ENCODE results near the gene DRC7. TPM values are rescaled to one million over a fixed set of nuclear protein-coding genes. Genes with fewer than 3 reads are reported as not detected.

The DRC7 gene
- total RNA-seq, 1 experiment from 2014 or later: not detected

DNA sequence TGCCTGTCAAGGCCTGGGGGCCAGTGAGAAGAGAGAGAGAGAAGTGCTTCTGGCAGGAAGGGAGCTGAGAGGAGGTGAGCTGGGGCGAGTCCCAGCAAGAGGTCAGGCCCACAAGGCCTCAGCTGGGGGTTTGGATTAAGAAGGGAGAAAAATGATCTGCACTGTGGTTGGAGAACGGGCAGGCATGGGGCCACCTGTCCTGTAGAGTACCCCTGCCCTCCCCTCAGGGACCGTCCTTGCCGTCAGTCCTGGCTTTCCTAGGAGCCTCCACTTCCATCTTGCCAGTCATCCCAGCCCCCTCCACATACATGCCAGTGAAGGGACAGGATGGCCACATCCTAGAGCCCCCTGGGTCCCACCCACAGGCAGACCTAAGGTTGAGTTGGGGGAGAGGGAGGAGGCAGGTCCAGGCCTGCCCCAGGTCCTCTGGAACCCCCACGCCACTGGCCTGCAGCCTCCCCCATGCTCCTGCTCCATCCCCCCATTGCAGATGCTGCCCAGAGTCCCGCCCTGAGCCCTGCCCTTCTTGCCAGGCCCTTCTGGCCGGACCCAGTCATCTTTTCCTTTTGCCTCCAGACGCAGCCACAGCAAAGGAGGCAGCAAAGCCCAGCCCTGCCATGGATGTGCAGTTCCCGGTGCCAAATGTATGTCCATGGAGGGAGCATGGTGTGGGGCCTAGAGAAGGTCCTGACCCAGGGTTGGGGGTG, 59.9 kb downstream of the DRC7 start:
- TF ChIP-seq EZH2phosphoT487 (IDR thresholded peaks at IDR 0.05; ENCODE audit: borderline replicate concordance, low read length) (no peak), EZH2 (IDR thresholded peaks at IDR 0.05; ENCODE audit: low read length, unreplicated experiment) (no peak)
- TF ChIP-seq, protein P1, sequence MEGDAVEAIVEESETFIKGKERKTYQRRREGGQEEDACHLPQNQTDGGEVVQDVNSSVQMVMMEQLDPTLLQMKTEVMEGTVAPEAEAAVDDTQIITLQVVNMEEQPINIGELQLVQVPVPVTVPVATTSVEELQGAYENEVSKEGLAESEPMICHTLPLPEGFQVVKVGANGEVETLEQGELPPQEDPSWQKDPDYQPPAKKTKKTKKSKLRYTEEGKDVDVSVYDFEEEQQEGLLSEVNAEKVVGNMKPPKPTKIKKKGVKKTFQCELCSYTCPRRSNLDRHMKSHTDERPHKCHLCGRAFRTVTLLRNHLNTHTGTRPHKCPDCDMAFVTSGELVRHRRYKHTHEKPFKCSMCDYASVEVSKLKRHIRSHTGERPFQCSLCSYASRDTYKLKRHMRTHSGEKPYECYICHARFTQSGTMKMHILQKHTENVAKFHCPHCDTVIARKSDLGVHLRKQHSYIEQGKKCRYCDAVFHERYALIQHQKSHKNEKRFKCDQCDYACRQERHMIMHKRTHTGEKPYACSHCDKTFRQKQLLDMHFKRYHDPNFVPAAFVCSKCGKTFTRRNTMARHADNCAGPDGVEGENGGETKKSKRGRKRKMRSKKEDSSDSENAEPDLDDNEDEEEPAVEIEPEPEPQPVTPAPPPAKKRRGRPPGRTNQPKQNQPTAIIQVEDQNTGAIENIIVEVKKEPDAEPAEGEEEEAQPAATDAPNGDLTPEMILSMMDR (conservative IDR thresholded peaks at IDR 0.05; ENCODE audit: low read depth, low read length): no peak
- Histone ChIP-seq H3K9me2 (replicated peaks; ENCODE audit: low read length) (no peaks in the 10 kb centered on the region), H3K9ac (ENCODE audit: low read length) (no peak overlapping the region), H3K4me2 (ENCODE audit: low read length) (no peak overlapping the region), H3K4me1 (ENCODE audit: insufficient read depth, low read length) (no peaks in the 10 kb centered on the region), H3F3A (ENCODE audit: low read length, unreplicated experiment) (no peaks in the 10 kb centered on the region), H3K79me2 (ENCODE audit: low read length) (no peaks in the 10 kb centered on the region), H4K20me1 (ENCODE audit: low read length) (no peaks in the 10 kb centered on the region), H3K27me3 (ENCODE audit: low read length) (no peaks in the 10 kb centered on the region), H3K4me3 (ENCODE audit: low read length) (no peak overlapping the region), H2AFZ (ENCODE audit: low read length) (no peak overlapping the region), H3K27ac (ENCODE audit: low read length) (no peak overlapping the region), H3K36me3 (ENCODE audit: low read depth, low read length) (no peaks in the 10 kb centered on the region), H3K9me3 (ENCODE audit: low read length) (no peaks in the 10 kb centered on the region)
- intact Hi-C loops (cut with micrococcal nuclease): no loop called here
- DNase-seq (no peak), ATAC-seq (no peak)
- CTCF ChIA-PET: no interaction called here
- BruUV-seq (replicated peaks): no TSS peak
- POLR2A ChIA-PET (ENCODE audit: unreplicated experiment): no interaction called here

DNA sequence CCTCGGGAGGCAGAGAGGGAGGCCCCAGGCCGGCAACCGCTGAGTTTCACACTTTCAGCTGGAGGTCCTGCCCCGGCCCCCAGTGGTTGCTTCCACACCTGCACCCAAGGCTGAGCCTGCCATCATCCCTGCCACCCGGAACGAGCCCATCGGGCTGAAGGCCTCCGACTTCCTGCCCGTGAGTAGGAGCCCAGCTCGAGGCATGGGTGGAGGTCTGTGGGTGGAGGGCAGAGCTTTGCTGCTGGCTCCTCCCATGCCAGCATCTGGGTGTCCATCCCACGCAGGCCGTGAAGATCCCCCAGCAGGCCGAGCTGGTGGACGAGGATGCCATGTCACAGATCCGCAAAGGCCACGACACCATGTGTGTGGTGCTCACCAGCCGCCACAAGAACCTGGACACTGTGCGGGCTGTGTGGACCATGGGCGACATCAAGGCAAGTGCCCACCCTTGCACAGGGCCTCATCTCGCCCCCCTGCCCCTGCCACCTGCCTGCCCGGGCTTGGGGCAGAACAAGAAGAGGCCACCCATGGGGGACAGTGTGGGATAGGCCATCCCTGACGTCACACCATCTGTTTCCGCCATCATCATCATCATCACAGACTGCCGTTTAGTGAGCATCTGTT, 60.6 kb downstream of the DRC7 start:
- BruUV-seq (replicated peaks): no TSS peak
- Histone ChIP-seq H3K27me3 (ENCODE audit: low read length) (no peaks in the 10 kb centered on the region), H3K4me1 (ENCODE audit: insufficient read depth, low read length) (no peaks in the 10 kb centered on the region), H3K9me2 (replicated peaks; ENCODE audit: low read length) (no peaks in the 10 kb centered on the region), H3K9ac (ENCODE audit: low read length) (no peak overlapping the region), H3F3A (ENCODE audit: low read length, unreplicated experiment) (no peaks in the 10 kb centered on the region), H3K4me3 (ENCODE audit: low read length) (no peak overlapping the region), H3K27ac (ENCODE audit: low read length) (no peak overlapping the region), H3K9me3 (ENCODE audit: low read length) (no peaks in the 10 kb centered on the region), H3K4me2 (ENCODE audit: low read length) (no peak overlapping the region), H3K36me3 (ENCODE audit: low read depth, low read length) (no peaks in the 10 kb centered on the region), H3K79me2 (ENCODE audit: low read length) (no peaks in the 10 kb centered on the region), H4K20me1 (ENCODE audit: low read length) (no peaks in the 10 kb centered on the region), H2AFZ (ENCODE audit: low read length) (no peak overlapping the region)
- intact Hi-C loops (cut with micrococcal nuclease): no loop called here
- POLR2A ChIA-PET (ENCODE audit: unreplicated experiment): no interaction called here
- DNase-seq (no peak), ATAC-seq (no peak)
- CTCF ChIA-PET: no interaction called here
- no peak for TF ChIP-seq EZH2phosphoT487 (IDR thresholded peaks at IDR 0.05; ENCODE audit: borderline replicate concordance, low read length)
- TF ChIP-seq, protein P1 (conservative IDR thresholded peaks at IDR 0.05; ENCODE audit: low read depth, low read length): no peak
- TF ChIP-seq EZH2 (IDR thresholded peaks at IDR 0.05; ENCODE audit: low read length, unreplicated experiment): no peak

All from PC-3 (cell line).